MM.1S (cell line): ENCODE measurements around the gene TUBA8.

Source experiments
- DNase-seq: peaks from one replicate; pipeline ENCODE4 v3.0.0-alpha.2; 2015
- H2AFZ ChIP-seq: fragments of 300-600 bp; sonication (generic); 2 replicates; pipeline ENCODE4 v1.6.0; 2016; ENCODE audit warnings: antibody characterized with exemption, low read length
- H3F3A ChIP-seq: fragments of 300-600 bp; sonication (generic); 2 replicates; pipeline ENCODE4 v1.6.1; 2016; ENCODE audit warnings: mild to moderate bottlenecking, antibody characterized with exemption, low read length, moderate library complexity, mixed read lengths; ENCODE audit not compliant: insufficient read depth
- H3K27ac ChIP-seq: fragments of 300-600 bp; sonication (generic); 2 replicates; pipeline ENCODE4 v1.5.1; 2016; ENCODE audit warnings: mild to moderate bottlenecking, low read length
- H3K27me3 ChIP-seq: fragments of 300-600 bp; sonication (generic); replicated peaks from 2 replicates; pipeline ENCODE4 v1.6.0; 2016; ENCODE audit warnings: low read length; ENCODE audit not compliant: insufficient read depth
- H3K36me3 ChIP-seq: fragments of 300-600 bp; sonication (generic); replicated peaks from 2 replicates; pipeline ENCODE4 v1.6.1; 2016; ENCODE audit warnings: mild to moderate bottlenecking, low read length, mixed read lengths; ENCODE audit not compliant: insufficient read depth
- H3K4me1 ChIP-seq: fragments of 300-600 bp; sonication (generic); 2 replicates; pipeline ENCODE4 v1.6.1; 2016; ENCODE audit warnings: low read length, mixed read lengths
- H3K4me2 ChIP-seq: fragments of 300-600 bp; sonication (generic); 2 replicates; pipeline ENCODE4 v1.6.0; 2016; ENCODE audit warnings: low read depth, low read length
- H3K4me3 ChIP-seq: fragments of 300-600 bp; sonication (generic); 2 replicates; pipeline ENCODE4 v1.5.1; 2016; ENCODE audit warnings: low read length, mixed read lengths
- H3K79me2 ChIP-seq: fragments of 300-600 bp; sonication (generic); 2 replicates; pipeline ENCODE4 v1.6.1; 2016; ENCODE audit warnings: mixed run types, low read length, mixed read lengths
- H3K9ac ChIP-seq: fragments of 300-600 bp; sonication (generic); 2 replicates; pipeline ENCODE4 v1.6.1; 2016; ENCODE audit warnings: low read length, mixed read lengths
- H3K9me2 ChIP-seq: fragments of 300-600 bp; sonication (generic); replicated peaks from 2 replicates; pipeline ENCODE4 v1.6.1; 2016; ENCODE audit warnings: mild to moderate bottlenecking, low read length, mixed read lengths; ENCODE audit not compliant: insufficient read depth
- H3K9me3 ChIP-seq: fragments of 300-600 bp; sonication (generic); replicated peaks from 2 replicates; pipeline ENCODE4 v1.6.1; 2016; ENCODE audit warnings: mild to moderate bottlenecking, low read length, mixed read lengths; ENCODE audit not compliant: insufficient read depth
- H4K20me1 ChIP-seq: fragments of 300-600 bp; sonication (generic); 2 replicates; pipeline ENCODE4 v1.6.1; 2016; ENCODE audit warnings: mild to moderate bottlenecking, low read length, moderate library complexity, mixed read lengths; ENCODE audit not compliant: insufficient read depth
- EZH2 ChIP-seq: fragments of 300-600 bp; sonication (generic); optimal IDR thresholded peaks from 2 replicates; pipeline ENCODE3; 2017; ENCODE audit warnings: low read depth, mild to moderate bottlenecking, antibody characterized with exemption, low read length, mixed read lengths
- EZH2phosphoT487 ChIP-seq: fragments of 300-600 bp; sonication (generic); IDR thresholded peaks from 2 replicates; pipeline ENCODE4 v1.6.1; 2018; ENCODE audit warnings: antibody characterized with exemption, low read length
- TF ChIP-seq, protein P1 (sequence below): fragments of 300-600 bp; sonication (generic); IDR thresholded peaks from 2 replicates; pipeline ENCODE4 v1.5.1; 2016; ENCODE audit warnings: antibody characterized with exemption, low read length, mixed read lengths

Gene TUBA8

DNA sequence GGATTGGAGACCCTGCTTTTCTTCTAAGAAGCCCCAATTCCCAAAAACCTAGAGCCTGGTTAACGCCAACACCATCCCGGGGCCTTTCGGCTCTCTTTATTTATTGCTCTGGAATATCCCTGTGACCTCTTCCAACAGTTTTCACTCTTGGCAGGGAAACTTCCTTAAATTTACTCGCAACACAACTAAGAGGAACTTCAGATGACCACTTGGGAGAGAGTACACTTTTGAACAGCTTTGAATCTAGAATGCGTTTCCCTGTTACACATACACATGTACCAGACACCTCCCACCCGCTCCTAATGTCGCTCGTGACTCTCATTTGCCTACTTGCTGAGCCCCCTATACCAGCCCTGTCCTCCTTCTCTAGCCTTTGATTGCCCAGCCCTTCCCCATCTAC, 19.4 kb downstream of the TUBA8 start:
- Histone ChIP-seq H3K9me3 (no peaks in the 10 kb centered on the region), H3K36me3 (no peaks in the 10 kb centered on the region), H3K9ac (no peak overlapping the region), H3K4me1 (no peaks in the 10 kb centered on the region), H4K20me1 (no peaks in the 10 kb centered on the region), H3K27me3 (no peaks in the 10 kb centered on the region), H2AFZ (no peak overlapping the region), H3K27ac (no peak overlapping the region), H3K79me2 (no peaks in the 10 kb centered on the region), H3F3A (no peaks in the 10 kb centered on the region), H3K9me2 (no peaks in the 10 kb centered on the region), H3K4me2 (no peak overlapping the region), H3K4me3 (no peak overlapping the region)
- no peak for DNase-seq
- TF ChIP-seq EZH2phosphoT487 = no peak
- TF ChIP-seq, protein P1, sequence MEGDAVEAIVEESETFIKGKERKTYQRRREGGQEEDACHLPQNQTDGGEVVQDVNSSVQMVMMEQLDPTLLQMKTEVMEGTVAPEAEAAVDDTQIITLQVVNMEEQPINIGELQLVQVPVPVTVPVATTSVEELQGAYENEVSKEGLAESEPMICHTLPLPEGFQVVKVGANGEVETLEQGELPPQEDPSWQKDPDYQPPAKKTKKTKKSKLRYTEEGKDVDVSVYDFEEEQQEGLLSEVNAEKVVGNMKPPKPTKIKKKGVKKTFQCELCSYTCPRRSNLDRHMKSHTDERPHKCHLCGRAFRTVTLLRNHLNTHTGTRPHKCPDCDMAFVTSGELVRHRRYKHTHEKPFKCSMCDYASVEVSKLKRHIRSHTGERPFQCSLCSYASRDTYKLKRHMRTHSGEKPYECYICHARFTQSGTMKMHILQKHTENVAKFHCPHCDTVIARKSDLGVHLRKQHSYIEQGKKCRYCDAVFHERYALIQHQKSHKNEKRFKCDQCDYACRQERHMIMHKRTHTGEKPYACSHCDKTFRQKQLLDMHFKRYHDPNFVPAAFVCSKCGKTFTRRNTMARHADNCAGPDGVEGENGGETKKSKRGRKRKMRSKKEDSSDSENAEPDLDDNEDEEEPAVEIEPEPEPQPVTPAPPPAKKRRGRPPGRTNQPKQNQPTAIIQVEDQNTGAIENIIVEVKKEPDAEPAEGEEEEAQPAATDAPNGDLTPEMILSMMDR = no peak
- no peak for TF ChIP-seq EZH2

DNA sequence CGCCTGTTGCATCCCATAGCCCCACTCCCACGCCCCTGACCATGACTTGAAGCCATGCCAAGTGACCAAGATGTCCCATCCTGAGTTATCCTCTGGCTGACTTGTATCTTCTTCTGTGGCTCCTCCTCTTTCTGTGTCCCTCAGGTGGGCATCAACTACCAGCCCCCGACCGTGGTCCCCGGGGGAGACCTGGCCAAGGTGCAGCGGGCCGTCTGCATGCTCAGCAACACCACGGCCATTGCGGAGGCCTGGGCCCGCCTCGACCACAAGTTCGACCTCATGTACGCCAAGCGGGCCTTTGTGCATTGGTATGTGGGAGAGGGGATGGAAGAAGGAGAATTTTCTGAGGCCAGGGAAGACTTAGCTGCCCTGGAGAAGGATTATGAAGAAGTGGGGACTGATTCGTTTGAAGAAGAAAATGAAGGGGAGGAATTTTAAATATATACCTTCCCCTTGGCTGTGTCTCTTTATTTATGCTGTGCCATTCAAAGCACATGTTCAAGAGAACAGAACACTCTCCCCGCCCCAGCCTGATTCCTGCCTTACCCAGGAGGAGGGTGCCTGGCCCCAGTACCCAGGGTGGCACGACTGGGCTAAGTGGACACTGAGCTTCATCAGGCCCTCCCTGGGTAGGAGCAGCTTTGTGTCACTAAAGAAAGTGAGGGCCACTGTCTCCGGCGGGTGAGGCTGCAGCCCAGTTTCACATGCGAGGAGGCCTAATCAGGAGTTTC, 20.3 kb downstream of the TUBA8 start:
- H4K20me1 ChIP-seq = no peaks in the 10 kb centered on the region
- H3K4me1 ChIP-seq = no peaks in the 10 kb centered on the region
- no peaks in the 10 kb centered on the region for H3K9me3 ChIP-seq
- no peak overlapping the region for H3K4me2 ChIP-seq
- TF ChIP-seq, protein P1 = no peak
- TF ChIP-seq EZH2phosphoT487 = no peak
- no peak for TF ChIP-seq EZH2
- H3K9me2 ChIP-seq = no peaks in the 10 kb centered on the region
- H3K27ac ChIP-seq = no peak overlapping the region
- no peak overlapping the region for H3K9ac ChIP-seq
- no peak overlapping the region for H2AFZ ChIP-seq
- no peak for DNase-seq
- H3K36me3 ChIP-seq = no peaks in the 10 kb centered on the region
- H3K4me3 ChIP-seq = no peak overlapping the region
- no peaks in the 10 kb centered on the region for H3K79me2 ChIP-seq
- no peaks in the 10 kb centered on the region for H3K27me3 ChIP-seq
- H3F3A ChIP-seq = no peaks in the 10 kb centered on the region

DNA sequence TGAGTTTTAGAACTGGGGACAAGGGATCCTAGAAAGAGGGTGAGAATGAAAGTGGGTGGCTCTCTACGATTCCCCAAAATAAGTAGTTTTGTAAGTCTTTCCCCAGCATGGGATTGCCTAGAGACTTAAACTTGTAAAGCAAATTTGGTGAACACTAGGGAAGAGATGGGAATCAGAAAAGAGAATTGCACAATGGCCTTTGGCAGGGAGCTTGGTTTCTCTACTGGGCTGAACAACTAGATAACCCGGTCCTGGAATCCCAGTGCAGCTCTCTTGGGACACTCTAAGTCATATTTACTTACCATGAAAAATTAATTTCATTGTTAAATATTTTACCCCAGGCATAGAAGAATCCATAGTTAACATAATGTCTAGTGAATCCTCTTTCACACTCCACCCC, 22.8 kb downstream of the TUBA8 start:
- Histone ChIP-seq H3K4me1 (no peaks in the 10 kb centered on the region), H4K20me1 (no peaks in the 10 kb centered on the region), H2AFZ (no peak overlapping the region), H3F3A (no peaks in the 10 kb centered on the region), H3K79me2 (no peaks in the 10 kb centered on the region), H3K4me3 (no peak overlapping the region), H3K27ac (no peak overlapping the region), H3K36me3 (no peaks in the 10 kb centered on the region), H3K4me2 (no peak overlapping the region), H3K9me2 (no peaks in the 10 kb centered on the region), H3K9ac (no peak overlapping the region), H3K9me3 (no peaks in the 10 kb centered on the region), H3K27me3 (no peaks in the 10 kb centered on the region)
- no peak for TF ChIP-seq EZH2
- no peak for TF ChIP-seq EZH2phosphoT487
- TF ChIP-seq, protein P1 = no peak
- no peak for DNase-seq
